IMR-90 (cell line): Measurements from ENCODE around the gene NFASC. TPM values are rescaled to one million over a fixed set of nuclear protein-coding genes. Genes with fewer than 3 reads are reported as not detected.

ENCODE experiments used
- ATAC-seq: fragments of 200-7000 bp; cut with Tn5 transposase; 2 replicates; pipeline ENCODE4 v1.9.1; 2020; ENCODE audit warnings: low read depth, mild to moderate bottlenecking, moderate library complexity
- BruUV-seq: library from RNA; stranded (reverse); fragments of 400-500 nt; replicated peaks from 2 replicates; lab custom pipeline; 2021; lab: Mats Ljungman, UMichigan
- CTCF ChIA-PET: fragments of 300-600 bp; formaldehyde crosslinking; extraction: SDS; loops from one replicate; lab custom pipeline; 2021; ENCODE audit warnings: antibody characterized with exemption; lab: Yijun Ruan, JAX
- POLR2A ChIA-PET: fragments of 300-600 bp; sonication (Branson Sonifier 250); formaldehyde crosslinking; loops from one replicate; lab custom pipeline; 2022; ENCODE audit warnings: antibody characterized with exemption; ENCODE audit not compliant: unreplicated experiment; lab: Charles Lee
- DNase-seq: peaks from one replicate; pipeline ENCODE4 v3.0.0; 2013
- H2AFZ ChIP-seq: replicated peaks from 2 replicates; pipeline ENCODE3; 2013; ENCODE audit warnings: low read length, mild to moderate bottlenecking; ENCODE audit not compliant: poor library complexity
- H2AK5ac ChIP-seq: 2 replicates; pipeline ENCODE4 v1.6.1; 2013; ENCODE audit warnings: low read depth, low read length, inconsistent platforms
- H2AK9ac ChIP-seq: replicated peaks from 2 replicates; pipeline ENCODE3; 2013; ENCODE audit warnings: mild to moderate bottlenecking, low read depth, low read length, moderate library complexity; ENCODE audit not compliant: poor library complexity
- H2BK120ac ChIP-seq: 2 replicates; pipeline ENCODE4 v1.6.1; 2013; ENCODE audit warnings: low read depth, low read length, inconsistent platforms
- H2BK15ac ChIP-seq: 3 replicates; pipeline ENCODE4 v1.6.1; 2013; ENCODE audit warnings: low read depth, low read length, inconsistent platforms
- H2BK20ac ChIP-seq: 2 replicates; pipeline ENCODE4 v1.6.1; 2013; ENCODE audit warnings: low read depth, mild to moderate bottlenecking, inconsistent platforms, low read length, moderate library complexity
- H2BK5ac ChIP-seq: 2 replicates; pipeline ENCODE4 v1.6.1; 2013; ENCODE audit warnings: mild to moderate bottlenecking, low read depth, low read length, inconsistent platforms; ENCODE audit not compliant: poor library complexity, severe bottlenecking
- H3K14ac ChIP-seq: replicated peaks from 2 replicates; pipeline ENCODE4 v1.6.1; 2013; ENCODE audit warnings: low read depth, low read length, inconsistent platforms
- H3K18ac ChIP-seq: 2 replicates; pipeline ENCODE4 v1.6.1; 2013; ENCODE audit warnings: low read depth, low read length, control low read depth
- H3K23ac ChIP-seq: 2 replicates; pipeline ENCODE4 v1.6.1; 2013; ENCODE audit warnings: low read depth, low read length, inconsistent platforms
- H3K27ac ChIP-seq: 2 replicates; pipeline ENCODE4 v1.5.1; 2013; ENCODE audit warnings: mild to moderate bottlenecking, control low read depth, low read length; ENCODE audit not compliant: insufficient read depth
- H3K27me3 ChIP-seq: 2 replicates; pipeline ENCODE4 v1.6.1; 2013; ENCODE audit warnings: low read length; ENCODE audit not compliant: control insufficient read depth, insufficient read depth
- H3K36me3 ChIP-seq: 2 replicates; pipeline ENCODE4 v1.6.1; 2013; ENCODE audit warnings: low read length, mixed read lengths; ENCODE audit not compliant: control insufficient read depth, insufficient read depth
- H3K4ac ChIP-seq: 2 replicates; pipeline ENCODE4 v1.6.1; 2013; ENCODE audit warnings: low read depth, low read length, inconsistent platforms
- H3K4me1 ChIP-seq: 2 replicates; pipeline ENCODE4 v1.6.1; 2013; ENCODE audit warnings: low read length, mixed read lengths; ENCODE audit not compliant: control insufficient read depth, insufficient read depth
- H3K4me2 ChIP-seq: 2 replicates; pipeline ENCODE4 v1.6.1; 2013; ENCODE audit warnings: low read depth, mild to moderate bottlenecking, control low read depth, low read length, moderate library complexity
- H3K4me3 ChIP-seq: 2 replicates; pipeline ENCODE4 v1.5.1; 2013; ENCODE audit warnings: low read depth, mild to moderate bottlenecking, control low read depth, low read length, moderate library complexity; ENCODE audit not compliant: insufficient read depth
- H3K56ac ChIP-seq: 2 replicates; pipeline ENCODE4 v1.6.1; 2013; ENCODE audit warnings: low read length, inconsistent platforms; ENCODE audit not compliant: insufficient read depth; ENCODE audit errors: extremely low read depth
- H3K79me1 ChIP-seq, 2 experiments: 2 replicates each; pipeline ENCODE4 v1.6.1; 2013; ENCODE audit warnings: low read length in 2 of 2, inconsistent platforms in 1 of 2, low read depth in 1 of 2
- H3K9ac ChIP-seq: 2 replicates; pipeline ENCODE4 v1.6.1; 2013; ENCODE audit warnings: low read depth, low read length, control low read depth
- H3K9me1 ChIP-seq: 2 replicates; pipeline ENCODE4 v1.6.1; 2013; ENCODE audit warnings: low read length, inconsistent platforms; ENCODE audit not compliant: insufficient read depth
- H3K9me3 ChIP-seq: 2 replicates; pipeline ENCODE4 v1.6.1; 2013; ENCODE audit warnings: low read length; ENCODE audit not compliant: control insufficient read depth, insufficient read depth
- H4K20me1 ChIP-seq: 2 replicates; pipeline ENCODE4 v1.6.1; 2013; ENCODE audit warnings: low read length, inconsistent platforms; ENCODE audit not compliant: insufficient read depth
- H4K5ac ChIP-seq: 2 replicates; pipeline ENCODE4 v1.6.1; 2013; ENCODE audit warnings: mild to moderate bottlenecking, low read depth, low read length, control low read depth
- H4K8ac ChIP-seq, 2 experiments: 2 replicates each; pipeline ENCODE4 v1.6.1; 2013; ENCODE audit warnings: low read depth in 2 of 2, low read length in 2 of 2, control low read depth in 1 of 2, inconsistent platforms in 1 of 2
- H4K91ac ChIP-seq: 2 replicates; pipeline ENCODE4 v1.6.1; 2013; ENCODE audit warnings: low read depth, low read length, inconsistent platforms; ENCODE audit not compliant: insufficient read depth
- BHLHE40 ChIP-seq: fragments of 150-350 bp; IDR thresholded peaks from 2 replicates; pipeline ENCODE4 v1.6.1; 2016; ENCODE audit warnings: mild to moderate bottlenecking, low read depth, low read length
- CEBPB ChIP-seq: IDR thresholded peaks from 2 replicates; pipeline ENCODE4 v1.6.1; 2012; ENCODE audit warnings: low read depth, low read length, improper control_type of control experiment
- CHD1 ChIP-seq: IDR thresholded peaks from 2 replicates; pipeline ENCODE4 v1.6.1; 2012; ENCODE audit warnings: low read depth, low read length, improper control_type of control experiment
- FOS ChIP-seq: fragments of 150-350 bp; IDR thresholded peaks from 2 replicates; pipeline ENCODE4 v1.6.1; 2016; ENCODE audit warnings: low read depth, low read length
- MAFK ChIP-seq: IDR thresholded peaks from 2 replicates; pipeline ENCODE4 v1.6.1; 2012; ENCODE audit warnings: low read depth, low read length, improper control_type of control experiment
- MAZ ChIP-seq: IDR thresholded peaks from 2 replicates; pipeline ENCODE4 v1.6.1; 2012; ENCODE audit warnings: low read depth, mild to moderate bottlenecking, low read length, improper control_type of control experiment, moderate library complexity, borderline replicate concordance
- MXI1 ChIP-seq: IDR thresholded peaks from 2 replicates; pipeline ENCODE4 v1.6.1; 2012; ENCODE audit warnings: low read depth, mild to moderate bottlenecking, low read length, moderate library complexity, borderline replicate concordance
- NFE2L2 ChIP-seq: fragments of 150-350 bp; IDR thresholded peaks from 2 replicates; pipeline ENCODE4 v1.6.1; 2016; ENCODE audit warnings: low read depth, mild to moderate bottlenecking, low read length
- POLR2A ChIP-seq: IDR thresholded peaks from 2 replicates; pipeline ENCODE4 v1.6.1; 2012; ENCODE audit warnings: mild to moderate bottlenecking, low read depth, low read length
- RAD21 ChIP-seq: IDR thresholded peaks from 2 replicates; pipeline ENCODE4 v1.6.1; 2012; ENCODE audit warnings: low read length, improper control_type of control experiment
- RCOR1 ChIP-seq: IDR thresholded peaks from 2 replicates; pipeline ENCODE4 v1.6.1; 2012; ENCODE audit warnings: mild to moderate bottlenecking, low read length, improper control_type of control experiment; ENCODE audit not compliant: insufficient replicate concordance
- RFX5 ChIP-seq: IDR thresholded peaks from 2 replicates; pipeline ENCODE4 v1.8.0; 2012; ENCODE audit warnings: low read depth, mild to moderate bottlenecking, low read length, moderate library complexity
- SMC3 ChIP-seq: fragments of 150-350 bp; IDR thresholded peaks from 2 replicates; pipeline ENCODE4 v1.6.1; 2016; ENCODE audit warnings: low read depth, mild to moderate bottlenecking, antibody characterized with exemption, low read length, moderate library complexity
- WGBS, 2 experiments: methylation state at CpG; one replicate each; pipeline versions ENCODE4 v1.1.5 to v1.1.7; 2013; ENCODE audit warnings: missing lambda C conversion rate in 2 of 2; ENCODE audit not compliant: insufficient read length in 1 of 2; ENCODE audit errors: extremely low coverage in 2 of 2; 5-methylcytosine and 5-hydroxymethylcytosine counted together
- dilution Hi-C: fragments of 300-500 bp; cut with HindIII; formaldehyde crosslinking; loops from one replicate; pipeline ENCODE4 v1.14.3; 2018; ENCODE audit warnings: low sequenced_read_pairs; ENCODE audit not compliant: unreplicated experiment
- in situ Hi-C: fragments of 300-500 bp; cut with MboI; formaldehyde crosslinking; loops from 3 replicates; pipeline ENCODE4 v1.14.3; 2019; ENCODE audit warnings: low sequenced_read_pairs, inconsistent platforms, mixed read lengths
- intact Hi-C: fragments of 100-400 bp; cut with micrococcal nuclease; formaldehyde crosslinking; loops from 2 replicates; pipeline ENCODE4 v1.10.0; 2022
- polyA plus RNA-seq, 3 experiments: library from polyadenylated mRNA; depleted of rRNA; stranded (reverse); fragments of >200 nt; gene quantifications; 2 replicates each; pipeline ENCODE4 v1.2.3, GENCODE V29; 2012; ENCODE audit warnings: low replicate concordance in 1 of 3
- total RNA-seq: library from RNA; depleted of rRNA; stranded (reverse); fragments of >200 nt; gene quantifications from 2 replicates; pipeline ENCODE4 v1.2.3, GENCODE V29; 2012
- TF ChIP-seq, protein P1 (sequence below): fragments of 150-350 bp; IDR thresholded peaks from 2 replicates; pipeline ENCODE4 v1.6.1; 2016; ENCODE audit warnings: low read depth, mild to moderate bottlenecking, low read length, moderate library complexity, borderline replicate concordance
- TF ChIP-seq, protein P2 (sequence below): conservative IDR thresholded peaks from 2 replicates; pipeline ENCODE4 v1.5.1; 2012; ENCODE audit warnings: mild to moderate bottlenecking, low read depth, low read length, improper control_type of control experiment
- TF ChIP-seq, protein P3 (sequence below): fragments of 150-350 bp; IDR thresholded peaks from 2 replicates; pipeline ENCODE4 v1.6.1; 2017; ENCODE audit warnings: mild to moderate bottlenecking, antibody characterized with exemption, low read length, low read depth

The NFASC gene
- total and polyA plus RNA-seq, 2 of the 4 experiments (the other 2 are of a cell fraction) = 0.18 to 0.79 TPM

DNA sequence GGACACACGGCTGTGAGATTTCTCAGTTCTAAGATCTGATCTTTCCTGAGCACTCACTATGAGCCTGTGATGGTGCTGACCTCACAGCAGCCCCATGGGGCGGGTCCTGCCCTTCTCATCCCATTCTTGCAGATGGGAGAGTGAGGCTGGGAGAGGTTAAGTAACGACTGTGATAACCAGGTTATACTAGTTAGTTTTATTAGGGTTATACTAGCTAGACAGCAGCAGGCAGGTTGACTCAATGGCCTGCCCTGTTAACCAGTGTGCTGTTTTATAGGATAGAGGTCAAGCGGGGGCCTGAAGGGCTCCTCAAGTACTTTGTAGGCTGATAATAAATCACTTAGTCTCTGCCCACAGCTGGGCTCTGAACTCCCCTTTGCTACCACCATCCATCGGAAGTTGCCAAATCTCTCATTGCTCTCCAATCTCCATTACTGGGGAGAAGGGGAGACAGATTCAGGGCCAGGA lies 177.1 kb downstream of the NFASC start:
- TF ChIP-seq RAD21 (no peak), RCOR1 (no peak), CEBPB (no peak), SMC3 (no peak), MAFK (no peak), MXI1 (no peak), POLR2A (no peak), BHLHE40 (no peak), RFX5 (no peak), FOS (no peak), NFE2L2 (no peak), MAZ (no peak), CHD1 (no peak)
- TF ChIP-seq, protein P1, sequence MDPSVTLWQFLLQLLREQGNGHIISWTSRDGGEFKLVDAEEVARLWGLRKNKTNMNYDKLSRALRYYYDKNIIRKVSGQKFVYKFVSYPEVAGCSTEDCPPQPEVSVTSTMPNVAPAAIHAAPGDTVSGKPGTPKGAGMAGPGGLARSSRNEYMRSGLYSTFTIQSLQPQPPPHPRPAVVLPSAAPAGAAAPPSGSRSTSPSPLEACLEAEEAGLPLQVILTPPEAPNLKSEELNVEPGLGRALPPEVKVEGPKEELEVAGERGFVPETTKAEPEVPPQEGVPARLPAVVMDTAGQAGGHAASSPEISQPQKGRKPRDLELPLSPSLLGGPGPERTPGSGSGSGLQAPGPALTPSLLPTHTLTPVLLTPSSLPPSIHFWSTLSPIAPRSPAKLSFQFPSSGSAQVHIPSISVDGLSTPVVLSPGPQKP = no peak
- TF ChIP-seq, protein P2, sequence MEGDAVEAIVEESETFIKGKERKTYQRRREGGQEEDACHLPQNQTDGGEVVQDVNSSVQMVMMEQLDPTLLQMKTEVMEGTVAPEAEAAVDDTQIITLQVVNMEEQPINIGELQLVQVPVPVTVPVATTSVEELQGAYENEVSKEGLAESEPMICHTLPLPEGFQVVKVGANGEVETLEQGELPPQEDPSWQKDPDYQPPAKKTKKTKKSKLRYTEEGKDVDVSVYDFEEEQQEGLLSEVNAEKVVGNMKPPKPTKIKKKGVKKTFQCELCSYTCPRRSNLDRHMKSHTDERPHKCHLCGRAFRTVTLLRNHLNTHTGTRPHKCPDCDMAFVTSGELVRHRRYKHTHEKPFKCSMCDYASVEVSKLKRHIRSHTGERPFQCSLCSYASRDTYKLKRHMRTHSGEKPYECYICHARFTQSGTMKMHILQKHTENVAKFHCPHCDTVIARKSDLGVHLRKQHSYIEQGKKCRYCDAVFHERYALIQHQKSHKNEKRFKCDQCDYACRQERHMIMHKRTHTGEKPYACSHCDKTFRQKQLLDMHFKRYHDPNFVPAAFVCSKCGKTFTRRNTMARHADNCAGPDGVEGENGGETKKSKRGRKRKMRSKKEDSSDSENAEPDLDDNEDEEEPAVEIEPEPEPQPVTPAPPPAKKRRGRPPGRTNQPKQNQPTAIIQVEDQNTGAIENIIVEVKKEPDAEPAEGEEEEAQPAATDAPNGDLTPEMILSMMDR = no peak
- TF ChIP-seq, protein P3, sequence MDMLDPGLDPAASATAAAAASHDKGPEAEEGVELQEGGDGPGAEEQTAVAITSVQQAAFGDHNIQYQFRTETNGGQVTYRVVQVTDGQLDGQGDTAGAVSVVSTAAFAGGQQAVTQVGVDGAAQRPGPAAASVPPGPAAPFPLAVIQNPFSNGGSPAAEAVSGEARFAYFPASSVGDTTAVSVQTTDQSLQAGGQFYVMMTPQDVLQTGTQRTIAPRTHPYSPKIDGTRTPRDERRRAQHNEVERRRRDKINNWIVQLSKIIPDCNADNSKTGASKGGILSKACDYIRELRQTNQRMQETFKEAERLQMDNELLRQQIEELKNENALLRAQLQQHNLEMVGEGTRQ = no peak
- ChIA-PET CTCF (interaction anchor here (2.1 kb wide), 1 partner anchor 14 kb away, joined by 10 read pairs; no protein-coding TSS in a partner anchor), POLR2A (no interaction called here)
- ATAC-seq = no peak
- no peak for DNase-seq
- H3K4me1 ChIP-seq = no peaks in the 10 kb centered on the region
- H3K27ac ChIP-seq = no peak overlapping the region
- no peak overlapping the region for H2AK9ac ChIP-seq
- H2AFZ ChIP-seq = no peak overlapping the region
- no peak overlapping the region for H2BK20ac ChIP-seq
- no peak overlapping the region for H4K91ac ChIP-seq
- H3K56ac ChIP-seq = no peak overlapping the region
- H2BK15ac ChIP-seq = no peak overlapping the region
- no peak overlapping the region for H3K14ac ChIP-seq
- H4K5ac ChIP-seq = no peak overlapping the region
- H3K27me3 ChIP-seq = peaks cover 76% of the 10 kb centered on the region
- in situ Hi-C loops = no loop called here
- no peak overlapping the region for H4K8ac ChIP-seq
- no CpG with 5 or more reads among the region's 5 CpGs for WGBS, 2 experiments
- no peaks in the 10 kb centered on the region for H3K79me1 ChIP-seq
- no peak overlapping the region for H3K9ac ChIP-seq
- H2AK5ac ChIP-seq = no peak overlapping the region
- no peak overlapping the region for H2BK5ac ChIP-seq
- H2BK120ac ChIP-seq = no peak overlapping the region
- H4K20me1 ChIP-seq = no peaks in the 10 kb centered on the region
- no peak overlapping the region for H3K18ac ChIP-seq
- dilution Hi-C loops = no loop called here
- no peak overlapping the region for H3K4ac ChIP-seq
- H3K4me3 ChIP-seq = no peak overlapping the region
- no peaks in the 10 kb centered on the region for H3K36me3 ChIP-seq
- H3K4me2 ChIP-seq = no peak overlapping the region
- H3K23ac ChIP-seq = no peak overlapping the region
- no peaks in the 10 kb centered on the region for H3K9me3 ChIP-seq
- intact Hi-C loops = no loop called here
- H3K9me1 ChIP-seq = no peaks in the 10 kb centered on the region
- no TSS peak for BruUV-seq
